DMS79 (cell line): Measurements from ENCODE around the gene YTHDF2.

Experiments
- DNase-seq: peaks from one replicate; lab custom pipeline; 2025; lab: John Stamatoyannopoulos, UW

YTHDF2 gene

GRCh38 chr1:28801461-28801860, 64.7 kb downstream of the YTHDF2 start:
- no peak for DNase-seq

- no peak for DNase-seq
Measured at GRCh38 chr1:28803051-28803450, 66.3 kb downstream of the YTHDF2 start.

DNA sequence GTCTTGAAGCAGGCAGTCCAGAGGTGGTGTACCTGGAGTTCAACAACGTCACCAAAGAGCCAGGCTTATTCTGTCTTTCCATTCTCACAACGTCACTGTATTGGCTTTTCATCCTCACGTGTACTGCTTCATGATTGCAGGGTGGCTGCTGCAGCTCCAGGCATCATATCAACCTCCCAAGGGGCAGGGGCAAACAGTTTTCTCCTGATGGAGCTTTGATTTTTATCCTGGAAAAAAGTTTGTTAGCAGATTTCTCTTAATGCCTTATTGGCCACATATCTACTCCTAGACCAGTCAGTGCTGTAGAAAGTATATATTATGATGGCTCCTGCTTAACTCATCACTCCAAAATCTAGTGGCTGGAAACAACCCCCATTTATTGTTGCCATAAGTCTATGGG, 66.9 kb downstream of the YTHDF2 start:
- DNase-seq: no peak

DNA sequence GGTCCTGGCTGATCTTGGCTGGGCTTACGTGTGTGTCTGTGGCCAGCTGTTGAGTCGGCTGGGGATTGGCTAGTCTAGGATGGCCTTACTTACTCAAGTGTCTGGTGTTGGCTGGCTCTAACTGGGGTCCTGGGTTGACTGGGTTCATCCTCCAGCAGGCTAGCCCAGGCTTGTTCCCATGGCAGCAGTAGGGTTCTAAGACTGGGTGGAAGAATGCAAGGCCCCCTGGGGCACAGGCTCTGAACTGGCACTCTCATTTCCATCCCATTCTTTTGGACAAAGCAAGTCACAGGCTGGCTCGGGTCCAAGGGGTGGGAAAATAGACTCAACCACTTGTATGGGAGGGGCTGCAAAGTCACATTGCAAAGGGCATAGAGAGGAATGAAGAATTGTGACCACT, 67.3 kb downstream of the YTHDF2 start:
- no peak for DNase-seq

- no peak for DNase-seq
Measured at GRCh38 chr1:28807046-28807445, 70.3 kb downstream of the YTHDF2 start.

- no peak for DNase-seq
Measured at GRCh38 chr1:28807986-28808385, 71.2 kb downstream of the YTHDF2 start.

GRCh38 chr1:28811369-28811765, 74.6 kb downstream of the YTHDF2 start:
- DNase-seq: no peak

DNA sequence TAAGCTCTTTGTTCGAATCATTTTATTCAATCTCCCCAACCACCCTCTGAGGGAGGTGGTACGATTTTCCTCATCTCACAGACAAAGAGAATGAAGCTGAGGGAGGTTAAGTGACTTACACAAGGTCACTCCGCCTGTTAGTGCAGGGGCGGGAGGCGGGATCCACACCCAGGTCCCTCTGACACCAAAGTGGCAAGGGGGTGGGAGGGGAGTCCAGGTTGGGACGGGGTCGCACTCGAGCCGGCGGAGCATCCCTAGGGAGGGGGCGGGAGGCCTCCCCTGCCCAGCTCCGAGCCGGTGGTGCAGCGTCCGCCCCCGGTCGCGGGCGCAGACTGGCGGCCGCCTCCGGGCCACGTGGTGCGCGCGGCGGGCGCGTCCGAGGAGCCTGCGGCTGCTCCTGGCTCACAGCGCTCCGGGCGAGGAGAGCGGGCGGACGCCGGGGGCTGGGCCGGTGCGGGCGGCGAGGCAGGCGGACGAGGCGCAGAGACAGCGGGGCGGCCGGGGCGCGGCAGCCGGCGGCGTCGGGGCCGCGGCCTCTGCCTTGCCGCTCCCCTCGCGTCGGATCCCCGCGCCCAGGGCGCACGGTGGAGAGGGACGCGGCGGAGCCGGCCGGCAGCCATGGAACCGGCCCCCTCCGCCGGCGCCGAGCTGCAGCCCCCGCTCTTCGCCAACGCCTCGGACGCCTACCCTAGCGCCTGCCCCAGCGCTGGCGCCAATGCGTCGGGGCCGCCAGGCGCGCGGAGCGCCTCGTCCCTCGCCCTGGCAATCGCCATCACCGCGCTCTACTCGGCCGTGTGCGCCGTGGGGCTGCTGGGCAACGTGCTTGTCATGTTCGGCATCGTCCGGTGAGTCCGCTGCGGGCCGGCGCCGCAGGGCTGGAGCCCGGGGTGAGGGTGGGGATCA, 75.3 kb downstream of the YTHDF2 start, which contains the start of gene OPRD1:
Gene OPRD1 (plus strand): TSS at position 405 of the 903 bp plus-strand sequence. CDS start 214 bp downstream, at position 619.
- DNase-seq: no peak

- DNase-seq: no peak
Measured at GRCh38 chr1:28812669-28813468, 76.1 kb downstream of the YTHDF2 start.

GRCh38 chr1:28813931-28814465, 77.3 kb downstream of the YTHDF2 start:
- DNase-seq: no peak

GRCh38 chr1:28815533-28816185, 78.9 kb downstream of the YTHDF2 start:
- peak; percentile 67 for DNase-seq

DNA sequence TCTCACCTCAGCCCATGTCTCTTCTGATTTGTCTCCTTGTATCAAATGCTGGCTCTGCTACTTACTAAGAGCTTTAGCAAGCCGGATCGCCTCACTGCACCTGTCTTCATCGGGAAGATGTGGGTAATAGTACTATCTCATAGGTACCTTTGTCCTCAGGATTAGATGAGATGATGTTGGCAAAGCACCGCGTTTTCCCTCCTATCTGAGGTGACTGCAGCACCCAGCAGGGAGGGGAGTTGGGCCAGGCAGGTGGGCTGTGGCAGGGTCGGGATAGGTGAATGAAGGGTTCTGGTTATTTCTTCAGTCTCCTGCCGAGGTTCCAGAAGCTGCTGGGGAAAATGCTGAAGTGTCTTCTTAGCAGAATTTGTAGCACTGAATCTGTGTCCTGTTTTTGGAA, 80.4 kb downstream of the YTHDF2 start:
- no peak for DNase-seq

GRCh38 chr1:28819020-28819419, 82.3 kb downstream of the YTHDF2 start:
- DNase-seq: no peak
